ENCODE measurements around the gene GLIS2. TPM values are rescaled to one million over a fixed set of nuclear protein-coding genes. Genes with fewer than 3 reads are reported as not detected.
A peak's percentile ranks its signal among the peaks of the same experiment; 100 is the strongest.

The GLIS2 gene
- total RNA-seq, 1 experiment from 2014 or later: 0.18 TPM

DNA sequence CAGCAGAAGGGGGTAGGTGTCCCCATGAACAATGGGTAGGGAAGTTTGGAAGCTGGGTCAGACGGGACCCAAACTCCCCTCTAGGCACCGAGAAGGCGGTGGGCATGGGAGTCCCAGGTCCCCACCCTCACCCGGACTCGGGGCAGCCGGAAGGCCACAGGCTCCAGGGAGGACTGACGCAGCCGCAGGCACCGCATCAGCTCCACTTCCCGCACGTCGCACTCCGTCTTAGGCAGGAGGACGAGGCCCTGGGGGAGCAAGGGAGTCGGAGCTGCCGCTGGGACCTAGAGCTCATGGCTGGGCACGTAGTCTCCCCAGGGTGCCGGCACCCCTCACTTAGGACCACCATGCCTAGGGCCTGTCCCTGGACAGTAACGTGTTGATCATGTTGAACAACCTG lies 42.4 kb downstream of the GLIS2 start:
- in situ Hi-C loops (cut with HindIII; ENCODE audit: low pct_unique_long_range_greater_than_20kb, low sequenced_read_pairs): no loop called here
- no peak for DNase-seq (ENCODE audit: low read depth, low spot score)

DNA sequence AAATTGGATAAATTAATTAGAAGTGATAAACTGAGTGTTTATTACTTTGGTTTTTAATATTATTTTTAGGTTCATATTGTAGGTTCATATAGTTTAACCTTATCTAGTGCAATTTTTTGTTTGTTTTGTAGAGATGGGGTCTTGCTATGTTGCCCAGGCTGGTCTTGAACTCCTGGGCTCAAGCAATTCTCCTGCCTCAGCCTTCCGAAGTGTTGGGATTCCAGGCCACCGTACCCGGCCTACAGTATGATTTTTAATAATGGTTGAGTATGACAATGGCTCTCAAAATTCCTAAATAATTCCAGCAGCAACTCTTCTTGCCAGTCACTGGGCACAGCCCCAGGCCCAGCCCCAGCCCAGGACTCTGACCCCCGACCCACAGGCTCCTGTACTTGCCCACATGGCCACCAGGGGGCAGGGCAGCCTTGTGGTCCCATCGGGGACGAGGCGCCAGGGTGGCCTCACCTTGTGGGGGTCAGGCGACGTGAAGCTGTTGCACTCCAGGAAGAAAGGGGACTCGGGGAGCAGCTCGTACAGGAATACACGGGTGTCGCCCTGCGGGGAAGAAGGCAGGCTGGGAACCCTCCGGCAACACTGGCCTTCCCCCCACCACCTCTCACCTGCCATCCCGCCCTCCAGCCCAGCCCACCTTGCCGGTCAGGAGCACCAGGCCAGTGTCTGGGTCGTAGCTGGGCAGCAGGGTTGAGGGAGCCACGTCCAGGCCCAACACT lies 43.1 kb downstream of the GLIS2 start:
- DNase-seq (ENCODE audit: low read depth, low spot score): peak; percentile 47
- in situ Hi-C loops (cut with HindIII; ENCODE audit: low pct_unique_long_range_greater_than_20kb, low sequenced_read_pairs): no loop called here

DNA sequence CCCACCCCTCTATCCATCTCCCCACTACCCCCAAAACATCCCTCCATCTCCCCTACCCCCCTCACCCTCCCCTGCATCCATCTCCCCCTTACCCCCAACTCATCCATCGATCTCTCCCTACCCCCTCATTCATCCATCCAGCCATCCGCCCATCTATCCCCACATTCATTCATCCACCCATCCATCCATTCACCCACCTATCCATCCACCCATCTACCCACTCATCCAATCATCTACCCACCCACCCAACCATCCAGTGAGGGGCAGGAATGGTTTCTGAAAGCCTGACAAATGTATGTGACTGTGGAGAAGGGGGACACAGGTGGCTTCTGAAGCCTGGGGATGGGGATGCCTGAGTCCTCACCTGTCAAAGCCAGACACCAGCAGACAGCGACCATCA lies 44.0 kb downstream of the GLIS2 start:
- DNase-seq (ENCODE audit: low read depth, low spot score): no peak
- in situ Hi-C loops (cut with HindIII; ENCODE audit: low pct_unique_long_range_greater_than_20kb, low sequenced_read_pairs): no loop called here

DNA sequence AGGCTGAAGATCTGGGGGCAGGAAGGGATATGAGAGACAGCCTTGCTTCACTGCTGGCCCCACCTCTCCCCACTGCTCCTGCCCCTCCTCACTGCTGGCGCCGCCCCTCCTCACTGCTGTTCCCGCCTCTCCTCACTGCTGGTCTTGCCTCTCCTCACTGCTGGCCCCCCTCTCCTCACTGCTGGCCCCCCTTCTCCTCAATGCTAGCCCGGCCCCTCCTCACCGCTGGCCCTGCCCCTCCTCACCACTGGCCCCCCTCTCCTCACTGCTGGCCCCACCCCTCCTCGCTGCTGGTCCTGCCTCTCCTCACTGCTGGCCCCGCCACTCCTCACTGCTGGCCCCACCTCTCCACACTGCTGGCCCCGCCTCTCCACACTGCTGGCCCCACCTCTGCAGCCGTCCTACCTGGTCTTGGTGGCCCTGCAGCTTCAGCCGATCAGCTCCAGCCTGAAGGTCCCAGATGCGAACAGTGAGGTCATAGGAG lies 44.7 kb downstream of the GLIS2 start:
- DNase-seq (ENCODE audit: low read depth, low spot score): peak; percentile 41
- in situ Hi-C loops (cut with HindIII; ENCODE audit: low pct_unique_long_range_greater_than_20kb, low sequenced_read_pairs): no loop called here

DNA sequence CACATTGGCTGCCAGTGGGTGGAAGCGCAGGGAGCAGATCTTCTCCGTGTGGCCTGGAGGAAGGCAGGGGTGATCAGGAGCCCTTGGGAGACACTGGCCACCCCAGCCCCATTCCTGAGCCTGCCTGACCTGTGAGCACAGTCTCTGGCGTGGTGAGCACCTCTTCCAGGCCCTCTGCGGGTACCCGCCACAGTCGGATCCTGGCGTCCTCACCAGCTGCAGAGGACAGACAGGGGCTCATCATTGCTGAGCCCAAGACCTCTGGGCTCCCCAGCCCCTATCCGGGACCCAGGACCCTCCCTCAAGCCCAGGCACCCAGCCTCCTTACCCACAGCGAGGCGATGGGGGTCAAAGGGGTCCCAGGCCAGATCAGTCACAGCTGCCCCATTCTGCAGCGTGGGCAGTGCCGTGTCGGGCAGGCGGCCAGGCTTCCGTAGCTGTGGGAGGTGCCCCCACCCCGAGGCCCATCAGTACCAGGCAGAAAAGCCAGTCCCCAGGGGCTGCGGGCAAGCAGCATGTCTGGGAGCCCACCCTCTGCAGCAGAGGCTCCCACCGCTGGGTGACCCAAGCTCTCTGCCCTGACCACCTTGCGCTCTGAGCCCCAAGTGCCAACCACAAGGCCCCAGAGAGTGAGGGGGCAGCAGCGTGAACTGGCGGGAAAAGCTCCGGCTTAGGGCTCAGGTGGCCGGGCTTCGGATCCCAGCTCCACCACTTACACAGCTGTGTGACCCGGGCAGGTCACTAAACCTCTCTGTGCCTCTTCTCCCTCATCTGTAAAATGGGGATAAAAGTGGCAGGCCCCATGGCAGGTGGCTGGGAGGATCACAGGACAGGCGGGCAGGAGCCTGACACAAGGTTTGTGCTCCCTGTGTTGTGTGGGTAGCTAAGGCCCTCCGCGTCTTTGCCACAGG lies 45.4 kb downstream of the GLIS2 start:
- no peak for DNase-seq (ENCODE audit: low read depth, low spot score)
- in situ Hi-C loops (cut with HindIII; ENCODE audit: low pct_unique_long_range_greater_than_20kb, low sequenced_read_pairs): no loop called here

DNA sequence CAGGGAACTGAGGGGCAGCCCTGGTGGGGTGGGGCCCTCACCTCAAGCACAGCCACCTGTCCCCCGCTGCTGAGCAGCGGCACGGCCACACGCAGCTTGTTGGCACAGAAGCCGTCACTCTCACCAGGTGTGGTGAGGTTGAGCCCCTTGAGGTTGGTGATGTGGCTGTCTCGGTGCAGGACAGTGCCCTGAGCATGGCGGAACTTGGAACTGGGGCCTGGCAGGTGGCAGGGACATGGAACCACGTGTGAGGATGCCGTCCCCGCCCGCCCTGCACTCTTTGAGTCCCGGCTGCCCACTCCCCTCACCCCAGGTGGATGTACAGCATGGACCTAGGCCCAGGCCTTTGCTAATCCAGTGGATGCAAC lies 46.1 kb downstream of the GLIS2 start:
- no peak for DNase-seq (ENCODE audit: low read depth, low spot score)
- in situ Hi-C loops (cut with HindIII; ENCODE audit: low pct_unique_long_range_greater_than_20kb, low sequenced_read_pairs): no loop called here

DNA sequence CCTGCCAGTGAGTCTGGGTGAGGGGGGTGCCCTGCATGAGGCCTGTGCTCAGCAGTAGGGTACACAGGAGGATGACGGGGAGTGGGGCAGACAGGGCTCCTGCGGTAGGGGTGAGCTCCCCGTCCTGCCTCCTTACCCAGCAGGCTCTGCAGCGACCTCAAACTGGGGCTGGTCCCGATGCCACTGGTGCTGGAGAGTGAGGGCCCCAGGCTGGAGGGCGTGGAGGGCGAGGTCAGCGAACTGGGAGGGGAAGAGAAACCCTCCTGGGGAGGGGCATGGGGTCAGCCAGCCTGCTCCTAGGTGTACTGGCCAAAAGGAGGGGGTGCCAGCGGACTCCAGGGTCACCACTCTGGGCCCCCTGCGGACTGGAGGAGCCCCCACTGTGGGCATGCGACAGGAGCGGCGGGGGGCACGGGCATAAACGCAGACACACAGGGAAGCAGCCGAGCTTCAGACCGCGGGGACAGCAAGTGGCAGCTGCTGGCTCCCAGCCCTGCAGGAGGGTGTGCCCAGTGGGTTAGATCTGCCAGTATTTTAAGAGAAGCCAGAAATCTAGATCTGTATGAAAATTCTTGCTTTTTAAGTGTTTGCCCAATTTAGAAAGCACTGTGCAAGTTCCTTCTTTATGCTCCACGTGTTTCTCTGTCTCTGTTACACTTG lies 46.7 kb downstream of the GLIS2 start:
- DNase-seq (ENCODE audit: low read depth, low spot score): no peak
- in situ Hi-C loops (cut with HindIII; ENCODE audit: low pct_unique_long_range_greater_than_20kb, low sequenced_read_pairs): no loop called here

DNA sequence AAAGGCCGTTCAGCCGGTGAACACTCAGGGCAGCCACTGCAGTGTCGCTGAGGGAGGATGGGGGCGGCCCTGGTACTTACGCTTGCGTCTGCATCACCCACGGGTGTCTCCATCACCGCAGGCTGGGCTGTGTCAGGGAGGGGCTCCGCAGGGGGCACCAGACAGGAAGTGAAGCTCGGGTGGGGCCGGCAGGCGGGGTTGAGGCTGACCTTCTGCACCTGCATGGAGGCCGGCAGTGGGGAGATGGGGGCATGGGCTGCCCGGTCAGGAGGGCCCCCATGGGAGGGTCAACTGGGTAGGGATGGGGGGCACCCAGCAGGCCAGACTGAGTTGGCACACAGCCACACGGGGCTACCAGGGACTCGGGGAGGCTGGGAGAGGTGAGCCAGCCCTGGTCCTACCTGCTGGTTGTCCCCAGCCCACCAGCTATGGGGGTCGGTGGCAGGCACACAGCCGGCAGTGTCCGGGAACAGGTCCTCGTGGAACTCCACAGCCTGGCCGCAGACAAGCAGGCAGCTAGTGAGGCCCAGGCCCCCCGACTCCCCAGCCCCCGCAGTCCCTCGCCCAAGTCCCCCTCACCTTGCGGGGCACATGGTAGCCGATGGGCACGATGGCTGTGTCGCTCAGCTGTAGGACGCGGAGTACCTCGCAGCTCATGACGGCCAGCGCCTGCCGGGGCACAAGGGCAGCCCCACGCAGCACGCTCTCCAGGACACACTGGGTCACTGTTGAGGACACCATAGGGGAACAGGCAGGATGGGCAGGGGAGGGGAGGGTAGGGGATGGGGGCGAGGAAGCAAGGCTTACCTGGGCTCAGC lies 48.5 kb downstream of the GLIS2 start:
- no peak for DNase-seq (ENCODE audit: low read depth, low spot score)
- in situ Hi-C loops (cut with HindIII; ENCODE audit: low pct_unique_long_range_greater_than_20kb, low sequenced_read_pairs): no loop called here

DNA sequence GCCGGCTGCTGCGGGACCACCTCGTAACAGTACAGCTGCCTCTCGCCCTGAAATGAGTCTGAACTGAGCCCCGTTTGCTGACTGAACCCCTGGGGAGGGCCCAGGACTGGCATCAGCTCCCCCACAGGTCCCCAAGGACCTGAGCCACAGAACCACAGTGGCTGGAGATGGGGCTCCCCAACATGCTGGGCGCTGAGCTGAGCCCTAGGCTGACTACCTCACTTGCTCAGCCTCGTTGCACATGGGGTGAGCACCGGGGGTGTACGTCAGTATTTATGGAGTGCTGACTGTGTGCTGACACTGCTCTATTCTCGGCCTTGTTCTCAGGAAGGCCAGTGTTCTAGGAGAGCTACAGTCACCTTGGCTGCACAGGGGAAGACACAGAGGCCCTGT lies 49.1 kb downstream of the GLIS2 start:
- DNase-seq (ENCODE audit: low read depth, low spot score): no peak
- in situ Hi-C loops (cut with HindIII; ENCODE audit: low pct_unique_long_range_greater_than_20kb, low sequenced_read_pairs): no loop called here

DNA sequence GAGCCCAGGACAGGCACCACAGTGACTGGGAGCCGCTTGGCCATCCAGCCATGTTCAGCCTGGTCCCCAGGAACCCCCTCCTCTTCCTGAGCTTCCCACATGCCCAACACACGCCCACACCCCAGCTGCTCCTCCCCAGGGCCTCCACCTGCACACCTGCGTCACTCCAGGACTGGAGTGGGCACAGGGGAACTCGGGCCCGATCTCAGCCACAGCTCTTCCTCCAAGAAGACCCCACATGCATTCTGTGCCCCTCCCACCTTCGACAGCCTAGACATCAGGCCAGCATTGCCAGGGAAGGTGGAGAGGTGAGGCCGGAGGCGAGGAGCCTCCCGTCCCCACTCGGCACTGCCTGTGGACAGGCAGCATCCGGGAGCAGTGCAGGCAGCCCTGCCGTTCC lies 49.7 kb downstream of the GLIS2 start:
- no peak for DNase-seq (ENCODE audit: low read depth, low spot score)
- in situ Hi-C loops (cut with HindIII; ENCODE audit: low pct_unique_long_range_greater_than_20kb, low sequenced_read_pairs): no loop called here

DNA sequence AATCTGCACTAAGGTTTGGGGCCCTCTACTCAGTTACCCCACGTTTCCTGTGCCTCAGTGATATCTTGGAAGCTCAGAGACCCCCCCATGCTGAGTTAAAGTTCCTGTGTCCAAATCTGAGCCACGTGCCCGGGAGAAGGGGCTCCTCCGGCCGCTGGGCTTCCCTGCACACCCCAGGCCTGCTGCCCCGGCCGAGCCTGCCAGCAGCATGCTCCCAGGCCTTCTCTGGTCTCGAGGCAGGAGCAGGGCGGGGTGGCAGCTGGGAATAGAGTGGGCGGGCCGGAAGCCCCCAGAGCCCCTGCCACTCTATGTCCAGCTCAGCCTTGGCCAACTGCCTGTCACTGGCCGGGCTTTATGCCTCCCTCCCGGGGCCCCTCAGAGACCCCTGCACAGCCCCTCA lies 50.1 kb downstream of the GLIS2 start:
- in situ Hi-C loops (cut with HindIII; ENCODE audit: low pct_unique_long_range_greater_than_20kb, low sequenced_read_pairs): no loop called here
- DNase-seq (ENCODE audit: low read depth, low spot score): no peak

DNA sequence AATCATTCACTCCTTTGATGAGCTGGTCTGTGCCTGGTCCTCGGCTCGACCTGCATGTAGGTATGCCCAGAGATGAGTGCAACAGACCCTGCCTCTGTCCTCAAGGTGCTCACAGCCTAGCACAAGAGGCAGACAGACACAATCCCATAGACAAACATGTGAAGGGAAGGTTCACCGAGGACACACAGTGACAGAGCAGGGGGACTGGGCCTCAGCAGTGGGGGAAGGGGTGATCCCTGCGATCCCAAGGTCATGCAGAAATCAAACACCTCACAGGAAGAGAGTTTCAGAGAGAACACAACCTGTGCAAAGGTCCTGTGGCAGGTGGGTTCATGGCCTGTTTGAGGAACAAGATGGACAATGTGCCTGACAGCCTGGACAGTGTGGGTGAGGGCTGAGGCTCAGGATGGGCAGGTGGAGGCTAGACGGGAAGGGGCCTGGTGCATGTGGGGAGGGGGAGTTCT lies 51.6 kb downstream of the GLIS2 start:
- no peak for DNase-seq (ENCODE audit: low read depth, low spot score)
- in situ Hi-C loops (cut with HindIII; ENCODE audit: low pct_unique_long_range_greater_than_20kb, low sequenced_read_pairs): no loop called here

DNA sequence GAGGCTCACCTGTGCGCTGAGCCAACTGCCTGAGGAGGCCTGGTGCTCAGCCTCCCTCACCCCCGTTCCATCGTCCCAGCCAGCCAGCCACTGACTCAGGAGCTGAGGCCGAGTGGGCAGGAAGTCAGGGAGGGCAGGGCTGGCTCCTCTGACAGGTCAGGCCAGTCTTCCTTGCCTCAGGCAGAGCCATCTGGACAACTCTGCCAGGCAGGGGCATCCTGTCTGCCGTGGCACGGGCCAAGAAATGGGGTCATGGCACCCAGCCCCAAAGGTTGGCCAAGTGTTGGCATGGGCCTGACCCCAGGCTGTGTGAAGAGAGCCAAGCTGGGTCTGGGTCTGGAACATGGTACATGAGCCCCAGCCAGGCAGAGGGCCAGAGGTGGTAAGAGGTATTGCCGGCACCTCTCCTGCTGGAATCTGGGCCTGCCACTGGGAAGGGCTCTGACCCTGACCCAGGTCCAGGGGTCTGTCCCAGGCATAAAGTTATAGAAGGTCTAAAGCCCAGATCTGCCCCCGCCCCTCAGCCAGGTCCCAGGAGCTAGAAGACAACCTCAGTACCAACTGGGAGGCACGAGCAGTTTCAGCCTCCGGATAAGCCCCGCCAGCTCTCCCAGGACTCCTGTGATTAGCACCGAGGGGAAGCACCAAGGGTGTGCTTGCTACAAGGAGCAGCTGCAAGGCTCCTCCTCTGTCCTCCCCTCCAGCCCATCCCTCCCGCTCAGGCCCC lies 53.3 kb downstream of the GLIS2 start:
- in situ Hi-C loops (cut with HindIII; ENCODE audit: low pct_unique_long_range_greater_than_20kb, low sequenced_read_pairs): no loop called here
- DNase-seq (ENCODE audit: low read depth, low spot score): no peak

DNA sequence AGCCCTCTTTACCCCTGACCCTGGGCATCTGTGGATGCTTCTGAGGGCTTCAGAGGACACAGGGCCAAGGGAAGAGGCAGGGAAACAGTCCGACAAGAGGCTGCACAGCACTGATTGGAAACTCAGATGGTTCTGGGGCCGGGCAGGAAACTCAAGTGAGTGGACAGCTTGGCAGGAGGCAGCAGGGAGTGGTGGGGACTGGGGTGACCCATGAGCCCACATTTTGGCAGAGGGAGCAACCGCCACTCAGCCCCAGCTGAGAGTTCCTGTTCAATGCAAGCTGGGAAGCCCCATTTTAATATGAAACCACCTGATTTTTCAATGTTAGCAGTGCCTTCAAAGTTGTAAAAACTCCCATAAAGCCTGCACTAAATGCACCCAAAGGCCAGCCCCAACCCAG lies 54.3 kb downstream of the GLIS2 start:
- in situ Hi-C loops (cut with HindIII; ENCODE audit: low pct_unique_long_range_greater_than_20kb, low sequenced_read_pairs): no loop called here
- no peak for DNase-seq (ENCODE audit: low read depth, low spot score)

DNA sequence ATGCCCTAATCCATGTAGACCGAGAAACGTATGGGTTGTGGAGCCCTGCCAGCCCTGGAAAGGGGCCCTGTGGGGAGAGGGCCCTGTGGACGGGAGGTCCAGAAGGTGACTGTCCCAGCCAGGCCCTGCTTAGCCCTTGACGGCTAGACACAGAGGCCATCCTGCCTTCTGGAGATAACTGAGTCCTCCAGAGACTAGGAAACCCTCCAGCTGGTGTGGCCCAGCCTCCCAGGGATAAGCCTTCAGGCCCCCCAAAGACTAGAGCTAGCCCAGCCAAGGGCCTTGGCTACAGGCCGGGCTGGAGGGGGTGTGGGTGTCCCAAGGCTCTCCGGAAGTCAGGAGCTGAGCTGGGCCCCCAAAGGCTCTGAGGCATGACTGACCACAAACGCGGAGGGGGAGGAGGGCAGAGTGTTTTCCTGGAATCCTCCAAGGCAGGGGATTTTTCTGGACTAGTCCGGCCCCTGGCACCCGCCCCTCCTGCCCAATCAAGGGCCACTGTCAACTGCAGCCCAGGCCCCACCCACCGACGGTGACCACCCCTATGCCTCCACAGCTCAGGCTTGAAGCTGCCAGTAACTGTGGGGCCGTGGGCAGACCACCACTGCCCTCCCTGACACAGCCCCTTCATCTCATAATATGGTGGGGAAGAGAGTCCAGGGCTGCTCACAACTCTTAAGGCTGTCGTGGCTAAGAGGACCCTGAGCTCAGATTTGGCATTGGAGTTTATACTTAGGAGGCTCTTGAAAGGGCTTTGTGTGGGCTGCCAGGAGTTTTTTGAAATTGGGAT lies 54.9 kb downstream of the GLIS2 start:
- no peak for DNase-seq (ENCODE audit: low read depth, low spot score)
- in situ Hi-C loops (cut with HindIII; ENCODE audit: low pct_unique_long_range_greater_than_20kb, low sequenced_read_pairs): no loop called here

DNA sequence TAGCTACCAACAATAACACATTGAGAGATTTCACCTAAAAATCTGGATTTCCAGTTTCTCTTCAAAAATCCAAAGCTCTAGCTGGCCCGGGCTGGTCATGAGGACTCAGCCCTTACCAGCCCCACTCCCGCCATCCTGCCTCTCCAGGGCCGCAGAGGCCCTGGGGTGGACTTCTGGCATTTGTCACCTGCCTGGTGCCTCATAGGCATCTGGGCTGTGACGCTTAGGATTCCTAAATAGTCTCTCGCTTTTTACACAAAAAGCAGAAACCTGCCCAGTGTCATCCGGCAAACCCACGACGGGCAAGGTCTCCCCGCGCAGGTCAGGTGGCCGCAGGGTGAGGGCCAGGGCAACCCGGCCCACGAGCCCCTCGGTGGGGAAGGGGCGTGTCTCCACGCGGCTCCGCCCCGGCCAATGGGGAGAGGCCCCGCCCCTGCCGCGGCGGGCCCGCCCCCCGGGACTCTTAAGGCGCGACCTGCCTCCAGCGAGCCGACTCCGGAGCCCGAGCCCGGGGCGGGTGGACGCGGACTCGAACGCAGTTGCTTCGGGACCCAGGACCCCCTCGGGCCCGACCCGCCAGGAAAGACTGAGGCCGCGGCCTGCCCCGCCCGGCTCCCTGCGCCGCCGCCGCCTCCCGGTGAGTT lies 55.6 kb downstream of the GLIS2 start, which contains the start of gene VASN:
Gene VASN (plus strand): TSS at position 492 of the 644 bp plus-strand sequence. CDS start 9,030 bp downstream, outside the sequence.
- in situ Hi-C loops (cut with HindIII; ENCODE audit: low pct_unique_long_range_greater_than_20kb, low sequenced_read_pairs): no loop called here
- peak; percentile 49 for DNase-seq (ENCODE audit: low read depth, low spot score)

Measured in SK-MEL-5 (cell line).